Endothelial cell (in vitro differentiated cells): Measurements from ENCODE around the gene SPATA32. TPM values are rescaled to one million over a fixed set of nuclear protein-coding genes. Genes with fewer than 3 reads are reported as not detected.
A peak's percentile ranks its signal among the peaks of the same experiment; 100 is the strongest.

ENCODE experiments used
- DNase-seq: peaks from one replicate; pipeline ENCODE4 v3.0.0; 2021; ENCODE audit warnings: low spot score
- H3K27ac Mint-ChIP-seq: one replicate; pipeline ENCODE4 v1.8.0; 2021; ENCODE audit warnings: mixed read lengths, inconsistent platforms; ENCODE audit not compliant: unreplicated experiment
- H3K27me3 Mint-ChIP-seq: one replicate; pipeline ENCODE4 v1.8.0; 2021; ENCODE audit warnings: mild to moderate bottlenecking, moderate library complexity, mixed read lengths, inconsistent platforms; ENCODE audit not compliant: unreplicated experiment
- H3K36me3 Mint-ChIP-seq: one replicate; pipeline ENCODE4 v1.8.0; 2021; ENCODE audit warnings: mild to moderate bottlenecking, low read depth, mixed read lengths, inconsistent platforms; ENCODE audit not compliant: unreplicated experiment
- H3K4me1 Mint-ChIP-seq: one replicate; pipeline ENCODE4 v1.8.0; 2021; ENCODE audit warnings: mild to moderate bottlenecking, mixed read lengths, inconsistent platforms; ENCODE audit not compliant: unreplicated experiment
- H3K4me3 Mint-ChIP-seq: one replicate; pipeline ENCODE4 v1.8.0; 2021; ENCODE audit warnings: mild to moderate bottlenecking, mixed read lengths, inconsistent platforms; ENCODE audit not compliant: unreplicated experiment
- H3K9me3 Mint-ChIP-seq: one replicate; pipeline ENCODE4 v1.8.0; 2021; ENCODE audit warnings: mixed read lengths, inconsistent platforms; ENCODE audit not compliant: unreplicated experiment
- total RNA-seq: library from RNA; stranded (reverse); fragmentation: NEBNext Ultra II Directional; extraction: Animal tissue kit (Norgen Biotek cat#: 25700); gene quantifications from one replicate; pipeline ENCODE4 v1.2.1, GENCODE V29; 2021; ENCODE audit not compliant: unreplicated experiment
- TF ChIP-seq, protein P1 (sequence below): fragments of 200-600 bp; sonication (generic); IDR thresholded peaks from one replicate; pipeline ENCODE4 v1.5.0; 2021; ENCODE audit warnings: antibody characterized with exemption; ENCODE audit not compliant: unreplicated experiment

Gene SPATA32
- total RNA-seq, 1 donor from 2014 or later = not detected

GRCh38 chr17:45222996-45223538 lies 38.8 kb downstream of the SPATA32 start:
- TF ChIP-seq, protein P1, sequence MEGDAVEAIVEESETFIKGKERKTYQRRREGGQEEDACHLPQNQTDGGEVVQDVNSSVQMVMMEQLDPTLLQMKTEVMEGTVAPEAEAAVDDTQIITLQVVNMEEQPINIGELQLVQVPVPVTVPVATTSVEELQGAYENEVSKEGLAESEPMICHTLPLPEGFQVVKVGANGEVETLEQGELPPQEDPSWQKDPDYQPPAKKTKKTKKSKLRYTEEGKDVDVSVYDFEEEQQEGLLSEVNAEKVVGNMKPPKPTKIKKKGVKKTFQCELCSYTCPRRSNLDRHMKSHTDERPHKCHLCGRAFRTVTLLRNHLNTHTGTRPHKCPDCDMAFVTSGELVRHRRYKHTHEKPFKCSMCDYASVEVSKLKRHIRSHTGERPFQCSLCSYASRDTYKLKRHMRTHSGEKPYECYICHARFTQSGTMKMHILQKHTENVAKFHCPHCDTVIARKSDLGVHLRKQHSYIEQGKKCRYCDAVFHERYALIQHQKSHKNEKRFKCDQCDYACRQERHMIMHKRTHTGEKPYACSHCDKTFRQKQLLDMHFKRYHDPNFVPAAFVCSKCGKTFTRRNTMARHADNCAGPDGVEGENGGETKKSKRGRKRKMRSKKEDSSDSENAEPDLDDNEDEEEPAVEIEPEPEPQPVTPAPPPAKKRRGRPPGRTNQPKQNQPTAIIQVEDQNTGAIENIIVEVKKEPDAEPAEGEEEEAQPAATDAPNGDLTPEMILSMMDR = no peak
- no peak for DNase-seq
- peaks cover 22% of the 10 kb centered on the region for H3K4me1 Mint-ChIP-seq
- no peaks in the 10 kb centered on the region for H3K36me3 Mint-ChIP-seq
- H3K27ac Mint-ChIP-seq = no peak overlapping the region
- peak overlapping the region; percentile 93 for H3K4me3 Mint-ChIP-seq
- H3K27me3 Mint-ChIP-seq = peaks cover 12% of the 10 kb centered on the region
- H3K9me3 Mint-ChIP-seq = no peaks in the 10 kb centered on the region

GRCh38 chr17:45222289-45222995 lies 39.5 kb downstream of the SPATA32 start:
- no peak for DNase-seq
- Mint-ChIP-seq H3K4me3 (peak overlapping the region; percentile 93), H3K9me3 (no peaks in the 10 kb centered on the region), H3K27ac (no peak overlapping the region), H3K36me3 (no peaks in the 10 kb centered on the region), H3K27me3 (peaks cover 12% of the 10 kb centered on the region), H3K4me1 (peaks cover 22% of the 10 kb centered on the region)
- TF ChIP-seq, protein P1 = no peak

GRCh38 chr17:45222014-45222288 lies 39.9 kb downstream of the SPATA32 start:
- TF ChIP-seq, protein P1 = no peak
- Mint-ChIP-seq H3K9me3 (no peaks in the 10 kb centered on the region), H3K36me3 (no peaks in the 10 kb centered on the region), H3K4me3 (no peak overlapping the region), H3K27ac (no peak overlapping the region), H3K4me1 (peaks cover 20% of the 10 kb centered on the region), H3K27me3 (peaks cover 12% of the 10 kb centered on the region)
- DNase-seq = no peak

GRCh38 chr17:45221081-45222013 lies 40.5 kb downstream of the SPATA32 start, which contains the start of gene FMNL1:
FMNL1 (plus strand) TSS chr17:45221885; CDS start chr17:45222125, 240 bp downstream.
- peak within 1 kb of the TSS; percentile 93 for H3K4me3 Mint-ChIP-seq
- TF ChIP-seq, protein P1 = peak; percentile 32
- H3K36me3 Mint-ChIP-seq = no peaks in the 10 kb centered on the region
- H3K27ac Mint-ChIP-seq = no peak within 1 kb of the TSS
- H3K9me3 Mint-ChIP-seq = no peaks in the 10 kb centered on the region
- peaks cover 14% of the 10 kb centered on the region for H3K4me1 Mint-ChIP-seq
- H3K27me3 Mint-ChIP-seq = peaks cover 12% of the 10 kb centered on the region
- DNase-seq = no peak
